Activated T-cell treated with anti-CD3 and anti-CD28 coated beads for 4 hours (primary cell): ENCODE results near the gene METAP2.
"Not testable (repeated sequence)": the region's sequence is repeated elsewhere in the genome, so short reads cannot be mapped to it uniquely, and the experiment has no call there.

ENCODE experiments used
- DNase-seq: peaks from one replicate; pipeline ENCODE4 v3.0.0-alpha.2; 2020

METAP2 gene

GRCh38 chr12:95463050-95463449 lies 10.9 kb upstream of the METAP2 start:
- no peak for DNase-seq

- DNase-seq: not testable (repeated sequence)
These were observed 10.2 kb upstream of the METAP2 start for GRCh38 chr12:95463776-95464175.

- no peak for DNase-seq
These were observed 8.7 kb upstream of the METAP2 start for GRCh38 chr12:95465275-95465674.

- no peak for DNase-seq
These were observed 3.7 kb upstream of the METAP2 start for GRCh38 chr12:95470300-95470699.

DNA sequence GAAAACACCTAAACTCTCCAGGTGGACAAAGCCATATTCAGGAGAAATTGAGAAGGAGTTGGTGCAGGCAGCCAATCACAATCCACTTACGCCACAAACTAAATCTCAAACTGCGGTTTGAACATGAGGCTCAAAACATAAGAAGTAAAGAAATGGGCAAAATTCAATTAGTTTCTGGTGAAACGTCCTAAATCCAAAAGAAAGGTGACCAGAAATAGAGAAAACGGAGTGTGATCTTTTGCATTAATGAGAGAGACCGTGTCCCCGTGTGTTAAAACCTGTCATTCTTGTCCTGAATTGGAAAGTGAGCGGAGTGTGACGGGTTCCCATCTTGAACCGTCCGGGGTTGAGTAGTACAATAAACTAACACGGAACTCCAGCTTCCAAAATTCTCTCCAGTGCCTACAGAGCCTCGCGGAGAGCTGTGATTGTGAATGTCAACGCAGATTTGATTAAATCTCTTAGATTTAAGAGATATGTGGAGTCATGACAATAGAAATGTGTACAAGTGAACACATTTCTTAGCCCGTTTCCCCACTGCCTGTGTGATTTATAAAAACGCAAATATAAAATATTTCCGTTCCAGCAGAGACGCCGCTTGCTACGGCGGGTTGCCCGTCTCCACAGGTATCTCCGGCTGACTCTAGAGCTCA lies 595 bp upstream of the METAP2 start:
- peak; percentile 15 for DNase-seq

- DNase-seq: no peak
These were observed 657 bp downstream of the METAP2 start for GRCh38 chr12:95474660-95474958.

GRCh38 chr12:95480230-95480629 lies 6.3 kb downstream of the METAP2 start:
- DNase-seq: no peak

GRCh38 chr12:95481072-95481471 lies 7.1 kb downstream of the METAP2 start:
- no peak for DNase-seq

DNA sequence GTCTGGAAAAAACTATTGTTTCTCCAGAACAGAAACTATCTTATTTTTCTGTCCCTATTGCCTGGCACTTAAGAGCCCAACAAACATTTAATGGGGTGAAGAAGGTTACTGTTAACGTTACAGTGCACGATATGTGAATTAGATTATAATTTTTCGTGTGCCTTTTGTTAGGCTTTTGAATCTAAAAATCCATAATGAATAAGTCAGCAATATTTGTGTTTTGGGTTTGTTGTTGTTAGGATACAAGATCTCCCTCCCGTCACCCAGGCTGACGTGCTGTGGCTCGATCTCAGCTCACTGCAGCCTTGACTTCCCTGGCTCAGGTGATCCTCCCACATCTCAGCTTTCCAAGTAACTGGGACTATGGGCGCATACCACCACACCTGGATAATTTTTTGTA lies 7.9 kb downstream of the METAP2 start:
- DNase-seq: no peak

- not testable (repeated sequence) for DNase-seq
These were observed 8.6 kb downstream of the METAP2 start for GRCh38 chr12:95482564-95482963.

GRCh38 chr12:95484524-95484923 lies 10.6 kb downstream of the METAP2 start:
- no peak for DNase-seq

DNA sequence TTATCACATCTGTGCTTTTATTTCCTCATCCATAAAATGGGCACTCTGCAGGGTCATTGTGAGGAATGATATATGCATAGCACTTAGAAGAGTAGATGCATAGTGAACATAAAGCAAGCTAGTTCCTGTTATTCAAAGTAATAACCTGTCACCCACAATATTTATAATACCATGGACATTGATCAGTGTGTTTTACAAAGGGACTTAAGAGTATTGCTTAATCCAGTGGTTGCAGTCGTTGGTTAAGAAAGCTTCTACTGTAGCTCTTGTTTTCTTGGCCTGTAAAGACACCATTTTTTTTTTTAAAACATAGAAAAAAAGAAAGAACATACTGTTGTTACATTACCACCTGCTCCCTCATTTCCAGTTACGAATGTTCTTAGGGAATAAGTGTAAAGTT lies 13.1 kb downstream of the METAP2 start:
- no peak for DNase-seq

GRCh38 chr12:95492462-95492861 lies 18.5 kb downstream of the METAP2 start:
- DNase-seq: no peak

DNA sequence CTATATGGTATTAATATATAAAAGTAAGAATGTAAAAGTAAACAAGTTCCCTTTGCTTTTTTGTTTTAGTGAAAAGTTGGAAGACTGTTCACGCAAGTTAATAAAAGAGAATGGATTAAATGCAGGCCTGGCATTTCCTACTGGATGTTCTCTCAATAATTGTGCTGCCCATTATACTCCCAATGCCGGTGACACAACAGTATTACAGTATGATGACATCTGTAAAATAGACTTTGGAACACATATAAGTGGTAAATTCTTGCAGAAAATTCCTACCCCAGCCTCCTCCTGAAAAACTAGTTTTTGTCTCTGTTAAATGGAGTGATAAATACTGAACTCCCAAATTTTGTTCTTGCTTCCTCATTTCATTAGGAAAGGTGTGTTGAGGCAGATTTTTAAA lies 20.9 kb downstream of the METAP2 start:
- DNase-seq: no peak

- no peak for DNase-seq
These were observed 21.5 kb downstream of the METAP2 start for GRCh38 chr12:95495433-95495832.

GRCh38 chr12:95497031-95497430 lies 23.1 kb downstream of the METAP2 start:
- DNase-seq: no peak

GRCh38 chr12:95498968-95499367 lies 25.0 kb downstream of the METAP2 start:
- no peak for DNase-seq

DNA sequence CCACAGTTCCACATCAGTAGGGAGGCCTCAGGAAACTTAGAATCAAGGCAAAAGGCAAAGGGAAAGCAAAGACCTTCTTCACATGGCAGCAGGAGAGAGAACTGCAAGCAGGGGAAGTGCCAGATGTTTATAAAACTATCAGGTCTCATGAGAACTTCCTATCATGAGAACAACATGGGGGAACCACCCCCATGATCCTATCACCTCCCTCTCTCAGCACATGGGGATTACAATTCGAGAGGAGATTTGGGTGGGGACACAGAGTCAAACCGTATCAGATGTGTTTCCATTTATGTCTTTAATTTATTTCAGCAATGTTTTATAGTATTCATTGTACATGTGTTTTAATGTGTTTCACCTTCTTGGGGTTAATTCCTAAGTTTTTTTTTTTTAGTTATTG lies 25.8 kb downstream of the METAP2 start:
- no peak for DNase-seq

- DNase-seq: no peak
These were observed 30.2 kb downstream of the METAP2 start for GRCh38 chr12:95504140-95504539.

- DNase-seq: no peak
These were observed 31.1 kb downstream of the METAP2 start for GRCh38 chr12:95505039-95505438.

DNA sequence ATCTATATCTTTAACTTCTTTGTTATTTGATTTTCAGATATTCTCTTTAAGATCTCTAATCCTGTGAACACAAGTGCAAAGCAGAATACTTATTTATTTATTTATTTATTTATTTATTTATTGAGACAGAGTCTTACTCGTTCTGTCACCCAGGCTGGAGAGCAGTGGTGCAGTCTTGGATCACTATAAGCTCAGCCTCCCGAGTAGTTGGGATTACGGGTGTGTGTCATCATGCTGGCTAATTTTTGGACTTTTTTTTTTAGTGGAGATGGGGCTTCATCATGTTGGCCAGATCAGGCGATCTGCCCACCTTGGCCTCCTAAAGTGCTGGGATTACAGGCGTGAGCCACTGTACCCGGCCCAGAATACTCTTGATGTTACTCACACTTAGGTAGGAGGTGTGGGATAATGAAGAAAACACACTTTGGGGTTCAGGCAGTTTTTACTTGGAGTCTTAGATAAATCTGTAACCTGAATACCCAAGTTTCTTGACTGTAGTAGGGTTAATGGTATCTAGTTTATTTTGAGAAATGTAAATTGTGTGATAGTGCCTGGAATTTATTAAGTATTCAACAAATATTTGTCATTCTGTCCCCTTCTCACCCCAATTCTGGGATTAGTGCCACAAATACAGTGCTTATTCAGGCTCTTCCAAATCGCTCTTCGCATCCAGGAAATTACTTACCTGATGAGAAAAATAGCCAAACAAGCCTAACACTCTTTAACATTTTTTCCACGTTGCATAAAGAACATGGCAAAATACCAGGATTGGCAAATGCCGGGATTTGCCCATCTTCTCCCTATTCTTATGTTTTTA lies 33.0 kb downstream of the METAP2 start:
- DNase-seq: no peak

GRCh38 chr12:95509300-95509699 lies 35.3 kb downstream of the METAP2 start:
- no peak for DNase-seq

DNA sequence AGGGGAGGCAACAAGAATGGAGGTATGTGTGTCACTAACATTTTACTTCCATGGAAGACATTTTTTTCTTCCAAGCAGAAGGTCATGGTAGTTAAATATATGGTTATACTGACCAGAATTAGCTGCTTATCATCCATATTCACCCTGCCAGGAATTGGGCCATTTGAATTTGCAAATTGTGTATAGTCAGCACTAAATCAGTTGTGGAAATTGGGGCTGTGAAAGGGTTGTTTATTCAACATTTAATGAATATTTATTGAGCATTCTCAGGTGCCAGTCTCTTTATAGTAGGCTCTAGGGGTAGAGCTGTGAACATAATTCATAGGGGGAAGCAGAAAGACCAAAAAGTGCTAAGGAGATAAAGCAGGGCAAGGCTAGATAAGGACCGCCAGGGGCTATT lies 38.0 kb downstream of the METAP2 start:
- no peak for DNase-seq

GRCh38 chr12:95513599-95513998 lies 39.6 kb downstream of the METAP2 start:
- no peak for DNase-seq

DNA sequence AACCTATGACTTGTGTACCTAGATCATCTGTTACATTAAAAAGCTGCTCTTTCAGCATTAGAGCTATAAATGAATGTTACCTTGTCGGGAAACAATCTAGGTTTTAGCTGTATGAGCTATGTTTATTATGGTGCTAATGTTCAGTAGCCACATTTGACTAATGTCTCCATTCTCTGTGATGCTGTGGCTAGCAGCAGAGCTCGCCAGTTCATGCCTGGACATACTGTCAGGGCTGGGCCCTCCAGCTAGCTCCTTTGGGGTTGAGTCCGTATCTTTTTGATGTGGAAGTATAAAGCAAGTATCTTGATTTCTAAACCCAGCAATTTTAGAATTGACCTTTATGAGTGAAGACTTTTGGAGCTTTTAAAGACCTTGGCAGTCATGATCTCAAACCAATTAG lies 41.2 kb downstream of the METAP2 start:
- DNase-seq: no peak
